Adrenal gland (tissue), 5 donors: ENCODE results near the gene CFAP298.

Source experiments
- CTCF ChIP-seq, 6 experiments: fragments of 450-650 bp in 4 of 6; fragments of 200-600 bp in 2 of 6; sonication (generic) in 1 of 6; IDR thresholded peaks; 1 replicate in 5 of 6; 2 replicates in 1 of 6; pipeline versions ENCODE4 v1.5.1 to v1.8.0; 2016 to 2021; ENCODE audit warnings: antibody characterized with exemption in 6 of 6, mild to moderate bottlenecking in 2 of 6, moderate library complexity in 1 of 6
- POLR2A ChIP-seq, 2 donors: fragments of 450-650 bp; IDR thresholded peaks; one replicate each; pipeline ENCODE4 v1.6.1; 2017; ENCODE audit warnings: antibody characterized with exemption in 2 of 2, mild to moderate bottlenecking in 2 of 2, moderate library complexity in 1 of 2
- donor health status: DM: no; HTN: no; CAD: no.

DNA sequence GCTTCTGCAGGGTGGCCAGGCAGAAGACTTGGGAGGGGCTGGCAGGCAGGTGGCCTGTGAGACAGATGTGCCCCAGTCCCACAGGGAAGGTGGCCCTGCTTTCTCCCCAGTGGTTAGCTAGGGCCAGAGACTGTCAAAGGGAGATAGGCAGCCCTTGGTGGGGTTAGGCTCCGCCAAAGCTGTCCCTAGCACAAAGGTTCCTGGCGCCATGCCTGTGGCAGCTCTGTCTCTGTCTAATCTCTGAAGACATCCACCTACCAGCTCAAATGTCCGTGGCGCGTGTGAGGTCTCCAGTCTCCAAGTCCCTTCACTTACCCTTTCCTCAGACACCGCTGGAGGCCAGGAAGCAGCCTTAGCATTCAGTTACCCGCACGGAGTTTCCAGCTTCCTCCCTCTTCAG lies 44.6 kb downstream of the CFAP298 start:
- TF ChIP-seq CTCF (IDR thresholded peaks at IDR 0.05): no peak
- no peak for TF ChIP-seq POLR2A (IDR thresholded peaks at IDR 0.05)
